Measurements from ENCODE around the gene ZMAT5. TPM values are rescaled to one million over a fixed set of nuclear protein-coding genes. Genes with fewer than 3 reads are reported as not detected.

ZMAT5 gene
- total and polyA plus RNA-seq, 2 of the 13 experiments (the other 11 are each of a cell fraction or from before 2014, with no cell fraction given): 20.7 to 27.8 TPM

- TF ChIP-seq, protein P1, sequence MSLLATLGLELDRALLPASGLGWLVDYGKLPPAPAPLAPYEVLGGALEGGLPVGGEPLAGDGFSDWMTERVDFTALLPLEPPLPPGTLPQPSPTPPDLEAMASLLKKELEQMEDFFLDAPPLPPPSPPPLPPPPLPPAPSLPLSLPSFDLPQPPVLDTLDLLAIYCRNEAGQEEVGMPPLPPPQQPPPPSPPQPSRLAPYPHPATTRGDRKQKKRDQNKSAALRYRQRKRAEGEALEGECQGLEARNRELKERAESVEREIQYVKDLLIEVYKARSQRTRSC (CRISPR knock-in tag; IDR thresholded peaks at IDR 0.05; ENCODE audit: low read depth): no peak
- TF ChIP-seq SKI (IDR thresholded peaks at IDR 0.05; ENCODE audit: partially characterized antibody): no peak
- TF ChIP-seq ZNF589 (CRISPR knock-in tag; conservative IDR thresholded peaks at IDR 0.05): no peak
- TF ChIP-seq NR2F2 (IDR thresholded peaks at IDR 0.05; ENCODE audit: borderline replicate concordance, low read depth): no peak
- no peak for TF ChIP-seq ZNF234 (CRISPR knock-in tag; conservative IDR thresholded peaks at IDR 0.05)
- no peak for TF ChIP-seq KDM3A (CRISPR knock-in tag; IDR thresholded peaks at IDR 0.05; ENCODE audit: low read depth)
- TF ChIP-seq, protein P2, sequence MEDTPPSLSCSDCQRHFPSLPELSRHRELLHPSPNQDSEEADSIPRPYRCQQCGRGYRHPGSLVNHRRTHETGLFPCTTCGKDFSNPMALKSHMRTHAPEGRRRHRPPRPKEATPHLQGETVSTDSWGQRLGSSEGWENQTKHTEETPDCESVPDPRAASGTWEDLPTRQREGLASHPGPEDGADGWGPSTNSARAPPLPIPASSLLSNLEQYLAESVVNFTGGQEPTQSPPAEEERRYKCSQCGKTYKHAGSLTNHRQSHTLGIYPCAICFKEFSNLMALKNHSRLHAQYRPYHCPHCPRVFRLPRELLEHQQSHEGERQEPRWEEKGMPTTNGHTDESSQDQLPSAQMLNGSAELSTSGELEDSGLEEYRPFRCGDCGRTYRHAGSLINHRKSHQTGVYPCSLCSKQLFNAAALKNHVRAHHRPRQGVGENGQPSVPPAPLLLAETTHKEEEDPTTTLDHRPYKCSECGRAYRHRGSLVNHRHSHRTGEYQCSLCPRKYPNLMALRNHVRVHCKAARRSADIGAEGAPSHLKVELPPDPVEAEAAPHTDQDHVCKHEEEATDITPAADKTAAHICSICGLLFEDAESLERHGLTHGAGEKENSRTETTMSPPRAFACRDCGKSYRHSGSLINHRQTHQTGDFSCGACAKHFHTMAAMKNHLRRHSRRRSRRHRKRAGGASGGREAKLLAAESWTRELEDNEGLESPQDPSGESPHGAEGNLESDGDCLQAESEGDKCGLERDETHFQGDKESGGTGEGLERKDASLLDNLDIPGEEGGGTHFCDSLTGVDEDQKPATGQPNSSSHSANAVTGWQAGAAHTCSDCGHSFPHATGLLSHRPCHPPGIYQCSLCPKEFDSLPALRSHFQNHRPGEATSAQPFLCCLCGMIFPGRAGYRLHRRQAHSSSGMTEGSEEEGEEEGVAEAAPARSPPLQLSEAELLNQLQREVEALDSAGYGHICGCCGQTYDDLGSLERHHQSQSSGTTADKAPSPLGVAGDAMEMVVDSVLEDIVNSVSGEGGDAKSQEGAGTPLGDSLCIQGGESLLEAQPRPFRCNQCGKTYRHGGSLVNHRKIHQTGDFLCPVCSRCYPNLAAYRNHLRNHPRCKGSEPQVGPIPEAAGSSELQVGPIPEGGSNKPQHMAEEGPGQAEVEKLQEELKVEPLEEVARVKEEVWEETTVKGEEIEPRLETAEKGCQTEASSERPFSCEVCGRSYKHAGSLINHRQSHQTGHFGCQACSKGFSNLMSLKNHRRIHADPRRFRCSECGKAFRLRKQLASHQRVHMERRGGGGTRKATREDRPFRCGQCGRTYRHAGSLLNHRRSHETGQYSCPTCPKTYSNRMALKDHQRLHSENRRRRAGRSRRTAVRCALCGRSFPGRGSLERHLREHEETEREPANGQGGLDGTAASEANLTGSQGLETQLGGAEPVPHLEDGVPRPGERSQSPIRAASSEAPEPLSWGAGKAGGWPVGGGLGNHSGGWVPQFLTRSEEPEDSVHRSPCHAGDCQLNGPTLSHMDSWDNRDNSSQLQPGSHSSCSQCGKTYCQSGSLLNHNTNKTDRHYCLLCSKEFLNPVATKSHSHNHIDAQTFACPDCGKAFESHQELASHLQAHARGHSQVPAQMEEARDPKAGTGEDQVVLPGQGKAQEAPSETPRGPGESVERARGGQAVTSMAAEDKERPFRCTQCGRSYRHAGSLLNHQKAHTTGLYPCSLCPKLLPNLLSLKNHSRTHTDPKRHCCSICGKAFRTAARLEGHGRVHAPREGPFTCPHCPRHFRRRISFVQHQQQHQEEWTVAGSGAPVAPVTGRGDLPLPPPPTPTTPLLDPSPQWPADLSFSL (CRISPR knock-in tag; IDR thresholded peaks at IDR 0.05): no peak
- TF ChIP-seq ZNF142 (CRISPR knock-in tag; IDR thresholded peaks at IDR 0.05): no peak
- no peak for TF ChIP-seq ZNF292 (CRISPR knock-in tag; IDR thresholded peaks at IDR 0.05; ENCODE audit: borderline replicate concordance, low read depth)
- no peak for TF ChIP-seq BCL6 (CRISPR knock-in tag; IDR thresholded peaks at IDR 0.05)
- no peak for TF ChIP-seq USF2 (IDR thresholded peaks at IDR 0.05; ENCODE audit: low read depth, low read length)
- no peak for TF ChIP-seq USF2 (CRISPR knock-in tag; IDR thresholded peaks at IDR 0.05; ENCODE audit: borderline replicate concordance)
- no peak for TF ChIP-seq NR1H2 (CRISPR knock-in tag; IDR thresholded peaks at IDR 0.05; ENCODE audit: borderline replicate concordance, low read depth)
Observed at GRCh38 chr22:29772170-29772641, 5.4 kb upstream of the ZMAT5 start (continued).
